ENCODE results near the gene HGS. TPM values are rescaled to one million over a fixed set of nuclear protein-coding genes. Genes with fewer than 3 reads are reported as not detected.
A peak's percentile ranks its signal among the peaks of the same experiment; 100 is the strongest.

HGS gene
- total and polyA plus RNA-seq, 2 of the 13 experiments (the other 11 are each of a cell fraction or from before 2014, with no cell fraction given): 73.3 to 78.1 TPM

DNA sequence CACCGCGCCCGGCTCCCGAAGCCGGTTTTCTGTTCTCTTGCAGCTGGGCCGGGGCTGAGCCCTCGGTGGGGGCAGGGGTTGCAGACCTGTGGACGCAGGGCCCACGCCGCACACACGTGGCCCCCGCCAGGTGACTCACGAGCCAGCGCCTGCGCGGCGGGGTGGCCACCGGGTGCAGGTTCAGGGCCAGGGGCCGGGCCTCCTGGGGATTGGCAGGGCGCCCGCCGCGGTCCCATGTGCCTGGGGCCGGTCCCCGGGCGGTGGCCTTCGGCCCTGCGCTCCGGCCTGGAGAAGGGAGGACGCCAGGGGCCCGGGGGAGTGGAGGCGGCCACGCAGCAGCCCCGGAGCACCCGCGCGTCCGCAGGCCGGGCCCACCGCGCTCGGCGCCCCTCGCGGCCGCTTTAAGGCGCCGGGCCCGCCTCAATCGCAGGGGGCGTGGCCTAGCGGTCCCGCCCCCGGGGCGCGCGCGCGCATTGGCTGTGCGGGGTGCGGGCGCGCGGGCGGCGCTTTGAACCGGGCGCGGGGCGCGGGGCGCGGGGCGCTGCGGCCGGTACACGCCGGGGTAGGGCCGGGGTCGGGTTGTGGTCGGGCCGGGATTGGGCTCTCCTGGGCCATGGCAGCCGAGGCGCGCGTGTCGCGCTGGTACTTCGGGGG lies 28.1 kb downstream of the HGS start, which contains the start of gene SLC25A10 (continued):
- TF ChIP-seq FOXA1 (IDR thresholded peaks at IDR 0.05): no peak
- TF ChIP-seq FOXA1 (CRISPR knock-in tag; IDR thresholded peaks at IDR 0.05): peak; percentile 87
- peak; percentile 46; the same call in 1 of the 2 replicates for TF ChIP-seq ZNF292 (CRISPR knock-in tag; IDR thresholded peaks at IDR 0.05; ENCODE audit: borderline replicate concordance, low read depth)
- 0 out of 2 replicates have a peak, but pooled peaks have one; percentile 64 for TF ChIP-seq GPN1 (CRISPR knock-in tag; IDR thresholded peaks at IDR 0.05; ENCODE audit: borderline replicate concordance)
- peak; percentile 94 for TF ChIP-seq MNT (IDR thresholded peaks at IDR 0.05)
- TF ChIP-seq CREM (IDR thresholded peaks at IDR 0.05): no peak
- TF ChIP-seq CREM (CRISPR knock-in tag; IDR thresholded peaks at IDR 0.05): no peak
- TF ChIP-seq TRIM24 (CRISPR knock-in tag; IDR thresholded peaks at IDR 0.05): no peak
- peak; percentile 90 for TF ChIP-seq ZNF329 (CRISPR knock-in tag; IDR thresholded peaks at IDR 0.05; ENCODE audit: low read depth)
- TF ChIP-seq SOX5 (CRISPR knock-in tag; IDR thresholded peaks at IDR 0.05; ENCODE audit: borderline replicate concordance): peak; percentile 85
- peak; percentile 94; the same call in 2 of the 3 replicates for TF ChIP-seq MXI1 (IDR thresholded peaks at IDR 0.05; ENCODE audit: borderline replicate concordance, low read depth, low read length)
- peak; percentile 82 for TF ChIP-seq BCL6 (CRISPR knock-in tag; IDR thresholded peaks at IDR 0.05)
- TF ChIP-seq, protein P1, sequence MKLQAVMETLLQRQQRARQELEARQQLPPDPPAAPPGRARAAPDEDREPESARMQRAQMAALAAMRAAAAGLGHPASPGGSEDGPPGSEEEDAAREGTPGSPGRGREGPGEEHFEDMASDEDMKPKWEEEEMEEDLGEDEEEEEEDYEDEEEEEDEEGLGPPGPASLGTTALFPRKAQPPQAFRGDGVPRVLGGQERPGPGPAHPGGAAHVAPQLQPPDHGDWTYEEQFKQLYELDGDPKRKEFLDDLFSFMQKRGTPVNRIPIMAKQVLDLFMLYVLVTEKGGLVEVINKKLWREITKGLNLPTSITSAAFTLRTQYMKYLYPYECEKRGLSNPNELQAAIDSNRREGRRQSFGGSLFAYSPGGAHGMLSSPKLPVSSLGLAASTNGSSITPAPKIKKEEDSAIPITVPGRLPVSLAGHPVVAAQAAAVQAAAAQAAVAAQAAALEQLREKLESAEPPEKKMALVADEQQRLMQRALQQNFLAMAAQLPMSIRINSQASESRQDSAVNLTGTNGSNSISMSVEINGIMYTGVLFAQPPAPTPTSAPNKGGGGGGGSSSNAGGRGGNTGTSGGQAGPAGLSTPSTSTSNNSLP (IDR thresholded peaks at IDR 0.05; ENCODE audit: low read depth, low read length): no peak
- TF ChIP-seq ZNF468 (CRISPR knock-in tag; IDR thresholded peaks at IDR 0.05): peak; percentile 92; the same call in 1 of the 2 replicates
- no peak; the same call in 1 of the 2 replicates for TF ChIP-seq SETDB1 (CRISPR knock-in tag; IDR thresholded peaks at IDR 0.05; ENCODE audit: borderline replicate concordance)
- TF ChIP-seq NKX3-1 (CRISPR knock-in tag; IDR thresholded peaks at IDR 0.05): peak; percentile 95
- TF ChIP-seq EED (CRISPR knock-in tag; IDR thresholded peaks at IDR 0.05): peak; percentile 81
- peak; percentile 57 to 67; a peak in 3 of 4 replicates for TF ChIP-seq NR2F1 (CRISPR knock-in tag; IDR thresholded peaks at IDR 0.05)
- no peak for TF ChIP-seq SOX6 (IDR thresholded peaks at IDR 0.05)
- TF ChIP-seq SOX6 (CRISPR knock-in tag; IDR thresholded peaks at IDR 0.05): peak; percentile 81
- TF ChIP-seq, protein P2, sequence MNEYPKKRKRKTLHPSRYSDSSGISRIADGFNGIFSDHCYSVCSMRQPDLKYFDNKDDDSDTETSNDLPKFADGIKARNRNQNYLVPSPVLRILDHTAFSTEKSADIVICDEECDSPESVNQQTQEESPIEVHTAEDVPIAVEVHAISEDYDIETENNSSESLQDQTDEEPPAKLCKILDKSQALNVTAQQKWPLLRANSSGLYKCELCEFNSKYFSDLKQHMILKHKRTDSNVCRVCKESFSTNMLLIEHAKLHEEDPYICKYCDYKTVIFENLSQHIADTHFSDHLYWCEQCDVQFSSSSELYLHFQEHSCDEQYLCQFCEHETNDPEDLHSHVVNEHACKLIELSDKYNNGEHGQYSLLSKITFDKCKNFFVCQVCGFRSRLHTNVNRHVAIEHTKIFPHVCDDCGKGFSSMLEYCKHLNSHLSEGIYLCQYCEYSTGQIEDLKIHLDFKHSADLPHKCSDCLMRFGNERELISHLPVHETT (CRISPR knock-in tag; conservative IDR thresholded peaks at IDR 0.05): peak; percentile 95
- peak; percentile 99 for TF ChIP-seq ZSCAN12 (CRISPR knock-in tag; IDR thresholded peaks at IDR 0.05)
- peak; percentile 41; the same call in 1 of the 2 replicates for TF ChIP-seq ZNF652 (CRISPR knock-in tag; IDR thresholded peaks at IDR 0.05; ENCODE audit: borderline replicate concordance, low read depth)
- peak; percentile 98 for TF ChIP-seq SALL1 (CRISPR knock-in tag; IDR thresholded peaks at IDR 0.05)
- TF ChIP-seq HNRNPK (IDR thresholded peaks at IDR 0.05; ENCODE audit: low read depth, low read length, poor library complexity, severe bottlenecking): peak; percentile 42
